CD14-positive monocyte (primary cell): Measurements from ENCODE around the gene TMEM240. TPM values are rescaled to one million over a fixed set of nuclear protein-coding genes. Genes with fewer than 3 reads are reported as not detected.

Experiments used
- DNase-seq, 3 donors: peaks; one replicate each; pipeline ENCODE4 v3.0.0-alpha.2; 2011 to 2022
- H2AFZ ChIP-seq: 2 replicates; pipeline ENCODE4 v1.6.0; 2012; ENCODE audit warnings: mild to moderate bottlenecking, low read depth, low read length, inconsistent platforms; ENCODE audit not compliant: insufficient read depth, poor library complexity, severe bottlenecking
- H3K27ac ChIP-seq, 2 donors: 1 replicate in 1 of 2; 2 replicates in 1 of 2; pipeline ENCODE4 v1.5.1; 2012 to 2013; ENCODE audit warnings: low read length in 2 of 2, control low read depth in 1 of 2, inconsistent platforms in 1 of 2, low read depth in 1 of 2, mild to moderate bottlenecking in 1 of 2
- H3K27me3 ChIP-seq, 2 donors: one replicate each; pipeline versions ENCODE4 v1.6.0 to v1.6.1; 2011 to 2013; ENCODE audit warnings: low read length in 2 of 2; ENCODE audit not compliant: control insufficient read depth in 2 of 2, insufficient read depth in 2 of 2
- H3K36me3 ChIP-seq, 2 donors: replicated peaks in 1 of 2; 1 replicate in 1 of 2; 2 replicates in 1 of 2; pipeline versions ENCODE4 v1.5.1 to v1.6.1; 2012 to 2013; ENCODE audit warnings: low read length in 2 of 2, control low read depth in 1 of 2, inconsistent platforms in 1 of 2, mild to moderate bottlenecking in 1 of 2; ENCODE audit not compliant: insufficient read depth in 2 of 2, control insufficient read depth in 1 of 2
- H3K4me1 ChIP-seq, 2 donors: 1 replicate in 1 of 2; 2 replicates in 1 of 2; pipeline versions ENCODE4 v1.5.1 to v1.6.1; 2012 to 2013; ENCODE audit warnings: low read length in 2 of 2, control low read depth in 1 of 2, inconsistent platforms in 1 of 2, mild to moderate bottlenecking in 1 of 2, moderate library complexity in 1 of 2; ENCODE audit not compliant: insufficient read depth in 2 of 2, control insufficient read depth in 1 of 2
- H3K4me2 ChIP-seq: replicated peaks from 2 replicates; pipeline ENCODE3; 2012; ENCODE audit warnings: low read length, moderate library complexity, mild to moderate bottlenecking; ENCODE audit not compliant: poor library complexity, severe bottlenecking; ENCODE audit errors: extremely low read depth
- H3K4me3 ChIP-seq, 3 experiments: fragments of 200-600 bp in 1 of 3; sonication (generic) in 1 of 3; replicated peaks in 1 of 3; 1 replicate in 2 of 3; 2 replicates in 1 of 3; pipeline ENCODE4 v1.5.1; 2011 to 2013; ENCODE audit warnings: low read length in 3 of 3, mild to moderate bottlenecking in 3 of 3, control low read depth in 2 of 3, low read depth in 2 of 3, inconsistent platforms in 1 of 3, moderate library complexity in 1 of 3
- H3K79me2 ChIP-seq: 2 replicates; pipeline ENCODE4 v1.6.0; 2012; ENCODE audit warnings: mild to moderate bottlenecking, control low read depth, inconsistent platforms, low read length, moderate library complexity; ENCODE audit not compliant: insufficient read depth
- H3K9ac ChIP-seq: 2 replicates; pipeline ENCODE4 v1.6.0; 2017; ENCODE audit warnings: low read length, mild to moderate bottlenecking; ENCODE audit not compliant: insufficient read depth, poor library complexity, severe bottlenecking
- H3K9me3 ChIP-seq, 2 donors: replicated peaks in 1 of 2; 1 replicate in 1 of 2; 2 replicates in 1 of 2; pipeline versions ENCODE4 v1.5.1 to v1.6.1; 2012 to 2013; ENCODE audit warnings: low read length in 2 of 2, control low read depth in 1 of 2; ENCODE audit not compliant: control insufficient read depth in 1 of 2, insufficient read depth in 1 of 2
- H4K20me1 ChIP-seq: 2 replicates; pipeline ENCODE4 v1.6.0; 2012; ENCODE audit warnings: mild to moderate bottlenecking, low read length, control low read depth, moderate library complexity; ENCODE audit not compliant: insufficient read depth
- H3K27ac Mint-ChIP-seq, 7 donors: one replicate each; pipeline ENCODE4 v1.8.0; 2020; ENCODE audit warnings: mild to moderate bottlenecking in 7 of 7, mixed read lengths in 7 of 7, moderate library complexity in 6 of 7, inconsistent platforms in 2 of 7
- H3K27me3 Mint-ChIP-seq, 3 donors: one replicate each; pipeline ENCODE4 v1.8.0; 2021 to 2022; ENCODE audit warnings: low read depth in 3 of 3, mild to moderate bottlenecking in 3 of 3, mixed read lengths in 3 of 3, moderate library complexity in 3 of 3, inconsistent platforms in 1 of 3
- H3K36me3 Mint-ChIP-seq, 2 donors: one replicate each; pipeline ENCODE4 v1.8.0; 2020; ENCODE audit warnings: mixed read lengths in 2 of 2, inconsistent platforms in 1 of 2, mild to moderate bottlenecking in 1 of 2
- H3K4me1 Mint-ChIP-seq: one replicate; pipeline ENCODE4 v1.8.0; 2020; ENCODE audit warnings: mild to moderate bottlenecking, mixed read lengths
- H3K4me3 Mint-ChIP-seq, 2 donors: one replicate each; pipeline ENCODE4 v1.8.0; 2020; ENCODE audit warnings: mild to moderate bottlenecking in 2 of 2, mixed read lengths in 2 of 2, moderate library complexity in 1 of 2
- H3K9me3 Mint-ChIP-seq, 7 donors: one replicate each; pipeline ENCODE4 v1.8.0; 2020 to 2022; ENCODE audit warnings: mixed read lengths in 7 of 7, mild to moderate bottlenecking in 6 of 7, moderate library complexity in 6 of 7, inconsistent platforms in 2 of 7
- WGBS: methylation state at CpG from one replicate; pipeline ENCODE4 v1.1.5; 2013; ENCODE audit warnings: missing lambda C conversion rate; ENCODE audit not compliant: insufficient coverage; 5-methylcytosine and 5-hydroxymethylcytosine counted together
- intact Hi-C, 2 donors: fragments of 100-400 bp; cut with micrococcal nuclease; formaldehyde crosslinking; loops; one replicate each; pipeline versions ENCODE4 v1.15.0 to v1.15.1; 2023
- polyA plus RNA-seq, 3 donors: library from polyadenylated mRNA; depleted of rRNA in 1 of 3; unstranded in 2 of 3; stranded (reverse) in 1 of 3; fragments of 300-500 nt in 2 of 3; fragments of >200 nt in 1 of 3; fragmentation: Illumina TruSeq in 2 of 3; gene quantifications; 1 replicate in 2 of 3; 2 replicates in 1 of 3; pipeline ENCODE4 v1.2.3, GENCODE V29; 2012 to 2021
- TF ChIP-seq, protein P1 (sequence below): fragments of 200-600 bp; IDR thresholded peaks from one replicate; pipeline ENCODE4 v1.8.0; 2022; ENCODE audit warnings: antibody characterized with exemption, mild to moderate bottlenecking

TMEM240 gene
- polyA plus RNA-seq, 3 donors: not detected

GRCh38 chr1:1536019-1536937 lies 4.1 kb downstream of the TMEM240 start:
- Histone ChIP-seq H4K20me1 (peaks cover 5% of the 10 kb centered on the region), H3K9ac (no peak overlapping the region), H3K27me3 (peaks cover 0 to 16% of the 10 kb centered on the region in 2 donors), H3K4me2 (no peak overlapping the region), H3K4me3 (no peak overlapping the region), H3K9me3 (peaks cover 0 to 11% of the 10 kb centered on the region in 2 donors), H3K4me1 (peaks cover 3 to 7% of the 10 kb centered on the region in 2 donors), H3K36me3 (peaks cover 1 to 2% of the 10 kb centered on the region in 2 donors), H2AFZ (no peak overlapping the region), H3K27ac (no peak overlapping the region), H3K79me2 (no peaks in the 10 kb centered on the region)
- Mint-ChIP-seq H3K27me3 (peaks cover under 1 to 25% (median 14%) of the 10 kb centered on the region in 3 donors), H3K27ac (no peak overlapping the region), H3K36me3 (peaks cover 5 to 14% of the 10 kb centered on the region in 2 donors), H3K4me1 (peaks cover 4% of the 10 kb centered on the region), H3K4me3 (no peak overlapping the region), H3K9me3 (peaks cover 5 to 13% (median 8%) of the 10 kb centered on the region in 7 donors)
- TF ChIP-seq, protein P1, sequence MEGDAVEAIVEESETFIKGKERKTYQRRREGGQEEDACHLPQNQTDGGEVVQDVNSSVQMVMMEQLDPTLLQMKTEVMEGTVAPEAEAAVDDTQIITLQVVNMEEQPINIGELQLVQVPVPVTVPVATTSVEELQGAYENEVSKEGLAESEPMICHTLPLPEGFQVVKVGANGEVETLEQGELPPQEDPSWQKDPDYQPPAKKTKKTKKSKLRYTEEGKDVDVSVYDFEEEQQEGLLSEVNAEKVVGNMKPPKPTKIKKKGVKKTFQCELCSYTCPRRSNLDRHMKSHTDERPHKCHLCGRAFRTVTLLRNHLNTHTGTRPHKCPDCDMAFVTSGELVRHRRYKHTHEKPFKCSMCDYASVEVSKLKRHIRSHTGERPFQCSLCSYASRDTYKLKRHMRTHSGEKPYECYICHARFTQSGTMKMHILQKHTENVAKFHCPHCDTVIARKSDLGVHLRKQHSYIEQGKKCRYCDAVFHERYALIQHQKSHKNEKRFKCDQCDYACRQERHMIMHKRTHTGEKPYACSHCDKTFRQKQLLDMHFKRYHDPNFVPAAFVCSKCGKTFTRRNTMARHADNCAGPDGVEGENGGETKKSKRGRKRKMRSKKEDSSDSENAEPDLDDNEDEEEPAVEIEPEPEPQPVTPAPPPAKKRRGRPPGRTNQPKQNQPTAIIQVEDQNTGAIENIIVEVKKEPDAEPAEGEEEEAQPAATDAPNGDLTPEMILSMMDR: no peak
- intact Hi-C loops: no loop called here
- WGBS: 91% methylated on average over 46 of the region's 48 CpGs
- no peak for DNase-seq

GRCh38 chr1:1535201-1536018 lies 5.0 kb downstream of the TMEM240 start:
- TF ChIP-seq, protein P1: no peak
- no peaks in the 10 kb centered on the region for H4K20me1 ChIP-seq
- 94% methylated on average over 60 of the region's 66 CpGs for WGBS
- H3K36me3 ChIP-seq: no peaks in the 10 kb centered on the region
- H3K79me2 ChIP-seq: no peaks in the 10 kb centered on the region
- H3K4me1 ChIP-seq: peaks cover 0 to 3% of the 10 kb centered on the region in 2 donors
- Mint-ChIP-seq H3K27me3 (peaks cover 0 to 16% (median 14%) of the 10 kb centered on the region in 3 donors), H3K27ac (no peak overlapping the region), H3K4me3 (no peak overlapping the region), H3K4me1 (peaks cover 4% of the 10 kb centered on the region), H3K9me3 (peaks cover 10 to 18% (median 14%) of the 10 kb centered on the region in 7 donors), H3K36me3 (peaks cover 7 to 19% of the 10 kb centered on the region in 2 donors)
- H3K27ac ChIP-seq: no peak overlapping the region
- DNase-seq: no peak
- H3K9ac ChIP-seq: no peak overlapping the region
- H2AFZ ChIP-seq: no peak overlapping the region
- H3K4me3 ChIP-seq: no peak overlapping the region
- H3K4me2 ChIP-seq: no peak overlapping the region
- H3K9me3 ChIP-seq: peaks cover 0 to 18% of the 10 kb centered on the region in 2 donors
- intact Hi-C loops: no loop called here
- H3K27me3 ChIP-seq: peaks cover 0 to 9% of the 10 kb centered on the region in 2 donors
